Psoas muscle (tissue), 8 donors: ENCODE data around the gene PDP2. TPM values are rescaled to one million over a fixed set of nuclear protein-coding genes. Genes with fewer than 3 reads are reported as not detected.

ENCODE experiments used
- ATAC-seq, 4 donors: fragments of 200-7000 bp; cut with Tn5 transposase; one replicate each; pipeline ENCODE4 v1.9.1; 2020; ENCODE audit warnings: moderate library complexity in 3 of 4, mild to moderate bottlenecking in 2 of 4
- DNase-seq, 2 donors: peaks; one replicate each; pipeline ENCODE4 v3.0.0-alpha.2; 2020
- H3K27ac ChIP-seq: fragments of 200-600 bp; one replicate; pipeline ENCODE4 v1.8.0; 2022
- H3K27me3 ChIP-seq, 3 donors: fragments of 200-600 bp in 1 of 3; one replicate each; pipeline versions ENCODE4 v1.6.1 to v1.8.0; 2013 to 2022; ENCODE audit warnings: low read length in 2 of 3, mild to moderate bottlenecking in 2 of 3, moderate library complexity in 1 of 3; ENCODE audit not compliant: insufficient read depth in 3 of 3
- H3K36me3 ChIP-seq, 2 donors: fragments of 200-600 bp in 1 of 2; one replicate each; pipeline versions ENCODE4 v1.6.1 to v1.8.0; 2013 to 2022; ENCODE audit warnings: low read depth in 1 of 2, mild to moderate bottlenecking in 1 of 2, moderate library complexity in 1 of 2; ENCODE audit not compliant: insufficient read depth in 1 of 2
- H3K4me1 ChIP-seq: fragments of 200-600 bp; one replicate; pipeline ENCODE4 v1.8.0; 2022
- H3K4me3 ChIP-seq: fragments of 200-600 bp; one replicate; pipeline ENCODE4 v1.8.0; 2022; ENCODE audit warnings: mild to moderate bottlenecking
- H3K9me3 ChIP-seq: fragments of 200-600 bp; one replicate; pipeline ENCODE4 v1.8.0; 2022
- WGBS, 3 donors: extraction: QIAGEN DNeasy Blood & Tissue Kit; methylation state at CpG; one replicate each; pipeline versions ENCODE4 v1.1.6 to v1.1.7; 2013; 5-methylcytosine and 5-hydroxymethylcytosine counted together
- intact Hi-C, 2 donors: fragments of 100-400 bp; cut with DNase I; formaldehyde crosslinking; loops; one replicate each; pipeline versions ENCODE4 v1.11.0 to v1.14.2; 2022
- long read RNA-seq, 2 donors: library from polyadenylated mRNA; unstranded; transcript quantifications; one replicate each; pipeline ENCODE4 v2.0.0, GENCODE V29; 2021
- polyA plus RNA-seq, 3 donors: library from polyadenylated mRNA; stranded (reverse); fragments of 200-250 nt; gene quantifications; one replicate each; pipeline ENCODE4 v1.2.3, GENCODE V29; 2013
- total RNA-seq, 4 donors: library from RNA; stranded (reverse); fragmentation: NEBNext Ultra II Directional in 2 of 4; extraction: Animal tissue kit (Norgen Biotek cat#: 25700) in 2 of 4; gene quantifications; one replicate each; pipeline versions ENCODE4 v1.2.1 to v1.2.4, GENCODE V29; 2021 to 2023
- TF ChIP-seq, protein P1 (sequence below): fragments of 200-600 bp; IDR thresholded peaks from one replicate; pipeline ENCODE4 v1.8.0; 2022; ENCODE audit warnings: antibody characterized with exemption
- donor health status: healthy with polysubstance abuse.
- donor health status: DM: no; HTN: no; CAD: no; lungs with moderate emphysema.
- donor health status: Bipolar disorder and iron deficiency.
- donor health status: healthy.
- donor health status: DM: yes; HTN: yes; CAD: no.
- donor health status: DM: no; HTN: no; CAD: no.
- donor health status: DM: no; HTN: no; CAD: no.
- donor health status: DM: yes; HTN: yes; CAD: no.

The PDP2 gene, protein sequence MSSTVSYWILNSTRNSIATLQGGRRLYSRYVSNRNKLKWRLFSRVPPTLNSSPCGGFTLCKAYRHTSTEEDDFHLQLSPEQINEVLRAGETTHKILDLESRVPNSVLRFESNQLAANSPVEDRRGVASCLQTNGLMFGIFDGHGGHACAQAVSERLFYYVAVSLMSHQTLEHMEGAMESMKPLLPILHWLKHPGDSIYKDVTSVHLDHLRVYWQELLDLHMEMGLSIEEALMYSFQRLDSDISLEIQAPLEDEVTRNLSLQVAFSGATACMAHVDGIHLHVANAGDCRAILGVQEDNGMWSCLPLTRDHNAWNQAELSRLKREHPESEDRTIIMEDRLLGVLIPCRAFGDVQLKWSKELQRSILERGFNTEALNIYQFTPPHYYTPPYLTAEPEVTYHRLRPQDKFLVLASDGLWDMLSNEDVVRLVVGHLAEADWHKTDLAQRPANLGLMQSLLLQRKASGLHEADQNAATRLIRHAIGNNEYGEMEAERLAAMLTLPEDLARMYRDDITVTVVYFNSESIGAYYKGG
- total RNA-seq (1 to 10 TPM; 3.0 to 5.2 (median 4.3) TPM), polyA plus RNA-seq (1 to 10 TPM; 1.0 to 2.5 (median 2.0) TPM)
- long read RNA-seq, donor 1, result 0 reads
- long read RNA-seq, donor 2, full-length matches to known transcripts, result 5 of 7 reads
- long read RNA-seq, donor 2, partial matches to known transcripts, result 0 of 7 reads
- long read RNA-seq, donor 2, other reads (novel, unspliced or antisense), result 2 of 7 reads

DNA sequence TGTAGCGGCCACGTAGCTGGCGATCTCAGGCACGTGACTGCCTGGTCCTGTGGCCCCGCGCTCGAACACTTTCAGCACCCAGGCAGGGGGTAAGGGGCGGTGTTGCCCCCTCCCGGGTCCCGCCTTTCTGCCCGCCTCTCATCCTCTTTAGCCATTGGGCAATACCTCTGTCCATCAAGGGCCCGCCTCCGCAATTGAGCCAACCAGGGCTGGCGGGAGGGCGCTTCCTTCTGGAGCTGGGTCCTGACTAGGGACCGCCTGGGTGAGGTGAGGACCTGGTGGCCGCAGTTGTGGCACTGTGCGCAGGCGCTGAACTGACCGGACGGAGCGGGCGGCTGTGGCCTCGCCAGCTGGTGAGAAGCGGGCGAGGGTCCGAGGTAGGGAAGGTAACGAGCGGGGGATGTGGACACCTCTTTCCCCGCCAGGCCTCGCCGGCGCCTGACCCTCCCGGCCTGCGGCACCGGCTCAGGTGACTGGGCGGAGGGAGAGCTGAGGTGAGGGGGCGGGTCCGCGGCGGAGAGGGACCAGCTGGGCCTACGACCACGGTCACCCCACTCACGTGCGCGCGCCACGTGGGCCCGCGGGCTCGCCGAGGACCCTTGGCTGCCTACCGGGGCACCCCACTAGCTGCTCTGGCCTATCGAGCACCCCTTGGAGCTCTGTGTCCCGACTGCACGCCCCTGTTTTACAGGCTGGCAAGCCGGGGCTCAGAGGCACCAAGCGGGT, at the start of gene PDP2:
TSS of gene PDP2 (plus strand) at position 228 of the 726 bp plus-strand sequence. CDS start 3,770 bp downstream, outside the sequence.
- H3K36me3 ChIP-seq, result peaks cover 0 to 22% of the 10 kb centered on the region in 2 donors
- peak within 1 kb of the TSS; percentile 97 for H3K4me3 ChIP-seq
- H3K27me3 ChIP-seq, result no peaks in the 10 kb centered on the region
- no peaks in the 10 kb centered on the region for H3K4me1 ChIP-seq
- ATAC-seq (peak; percentile 96 to 98 (median 98)), DNase-seq (peak; percentile 93 to 96)
- peak within 1 kb of the TSS; percentile 79 for H3K27ac ChIP-seq
- intact Hi-C loops, result no loop called here
- H3K9me3 ChIP-seq, result no peaks in the 10 kb centered on the region
- TF ChIP-seq, protein P1, sequence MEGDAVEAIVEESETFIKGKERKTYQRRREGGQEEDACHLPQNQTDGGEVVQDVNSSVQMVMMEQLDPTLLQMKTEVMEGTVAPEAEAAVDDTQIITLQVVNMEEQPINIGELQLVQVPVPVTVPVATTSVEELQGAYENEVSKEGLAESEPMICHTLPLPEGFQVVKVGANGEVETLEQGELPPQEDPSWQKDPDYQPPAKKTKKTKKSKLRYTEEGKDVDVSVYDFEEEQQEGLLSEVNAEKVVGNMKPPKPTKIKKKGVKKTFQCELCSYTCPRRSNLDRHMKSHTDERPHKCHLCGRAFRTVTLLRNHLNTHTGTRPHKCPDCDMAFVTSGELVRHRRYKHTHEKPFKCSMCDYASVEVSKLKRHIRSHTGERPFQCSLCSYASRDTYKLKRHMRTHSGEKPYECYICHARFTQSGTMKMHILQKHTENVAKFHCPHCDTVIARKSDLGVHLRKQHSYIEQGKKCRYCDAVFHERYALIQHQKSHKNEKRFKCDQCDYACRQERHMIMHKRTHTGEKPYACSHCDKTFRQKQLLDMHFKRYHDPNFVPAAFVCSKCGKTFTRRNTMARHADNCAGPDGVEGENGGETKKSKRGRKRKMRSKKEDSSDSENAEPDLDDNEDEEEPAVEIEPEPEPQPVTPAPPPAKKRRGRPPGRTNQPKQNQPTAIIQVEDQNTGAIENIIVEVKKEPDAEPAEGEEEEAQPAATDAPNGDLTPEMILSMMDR, result no peak
- 0 to 1% (median 1%) methylated on average over 39 to 58 of the region's 58 CpGs for WGBS, 3 donors

DNA sequence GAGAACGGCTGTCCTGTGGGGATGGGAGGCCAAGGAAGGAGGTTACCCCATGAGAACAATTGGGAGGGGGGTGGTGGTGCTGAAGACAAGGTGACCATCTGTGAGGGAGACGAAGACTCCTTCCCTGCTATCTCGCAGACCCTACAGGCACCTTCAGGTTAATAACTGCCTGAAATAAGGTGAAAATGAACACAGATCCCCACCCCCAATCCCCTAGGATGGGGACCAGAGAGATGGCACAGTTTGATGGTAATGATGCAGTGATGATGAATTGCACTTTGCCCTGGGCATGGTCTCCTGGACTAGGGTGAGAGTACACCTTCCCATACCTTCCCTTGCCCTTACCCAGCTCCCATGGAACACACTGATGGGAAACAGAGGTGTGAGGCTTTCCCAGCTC, 48.1 kb upstream of the PDP2 start:
- H3K27ac ChIP-seq, result no peak overlapping the region
- peaks cover 2 to 15% of the 10 kb centered on the region in 2 donors for H3K36me3 ChIP-seq
- no peak overlapping the region for H3K4me3 ChIP-seq
- peaks cover 14% of the 10 kb centered on the region for H3K4me1 ChIP-seq
- DNase-seq (no peak), ATAC-seq (no peak)
- H3K27me3 ChIP-seq, result no peaks in the 10 kb centered on the region
- no peaks in the 10 kb centered on the region for H3K9me3 ChIP-seq
- WGBS, 3 donors, result 75 to 86% (median 81%) methylated on average over 3 of the region's 3 CpGs
- intact Hi-C loops, result no loop called here
- TF ChIP-seq, protein P1, result no peak

DNA sequence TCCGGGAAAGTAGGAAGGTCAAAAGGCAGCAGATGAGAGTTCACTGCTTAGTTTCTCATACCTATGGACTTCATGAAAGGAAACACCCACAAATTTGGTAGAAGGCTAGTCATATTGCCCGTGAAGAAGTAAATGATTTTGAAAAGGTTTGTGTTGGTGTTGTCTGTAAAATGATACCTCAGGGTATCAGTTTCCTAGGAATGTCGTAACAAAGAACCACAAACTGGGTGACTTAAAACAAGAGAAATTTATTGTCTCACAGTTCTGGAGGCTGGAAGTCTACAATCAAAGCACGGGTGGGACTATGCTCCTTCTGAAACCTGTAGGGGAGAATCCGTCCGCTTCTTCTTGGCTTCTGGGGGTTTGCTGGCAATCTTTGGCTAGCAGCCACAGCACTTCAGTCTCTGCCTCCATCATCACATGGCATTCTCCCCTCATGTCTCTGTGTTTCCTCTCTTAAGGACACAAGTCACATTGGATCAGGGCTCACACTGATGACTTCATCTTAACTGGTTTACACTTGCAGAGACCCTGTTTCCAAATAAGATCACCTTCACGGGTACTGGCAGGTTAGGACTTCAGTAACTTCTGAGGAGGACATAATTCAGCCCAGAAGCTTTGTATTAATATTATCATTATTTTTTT, 47.5 kb upstream of the PDP2 start:
- Histone ChIP-seq H3K36me3 (peaks cover 0 to 10% of the 10 kb centered on the region in 2 donors), H3K27me3 (no peaks in the 10 kb centered on the region), H3K27ac (no peak overlapping the region), H3K9me3 (no peaks in the 10 kb centered on the region), H3K4me1 (peaks cover 14% of the 10 kb centered on the region), H3K4me3 (no peak overlapping the region)
- intact Hi-C loops, result no loop called here
- no peak for DNase-seq
- 57 to 62% (median 59%) methylated on average over 7 of the region's 7 CpGs for WGBS, 3 donors
- TF ChIP-seq, protein P1, result no peak
- no peak for ATAC-seq

DNA sequence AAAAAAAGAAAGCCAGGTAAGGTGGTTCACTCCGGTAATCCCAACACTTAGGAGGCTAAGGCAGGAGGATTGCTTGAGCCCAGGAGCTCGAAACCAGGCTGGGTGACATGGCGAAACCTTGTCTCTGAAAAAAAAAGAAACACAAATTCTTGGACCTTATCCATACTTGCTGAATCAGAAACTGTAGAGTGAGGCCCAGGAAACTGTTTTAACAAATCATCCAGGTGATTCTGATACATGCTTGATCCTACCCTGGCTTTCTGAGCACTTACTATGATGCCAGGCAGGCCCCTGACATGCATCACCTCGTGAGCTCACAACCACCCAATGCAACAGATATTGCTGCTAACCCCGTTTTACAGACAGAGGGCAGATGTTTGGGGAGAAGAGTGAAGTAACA, 45.6 kb upstream of the PDP2 start:
- ATAC-seq (no peak), DNase-seq (no peak)
- Histone ChIP-seq H3K9me3 (peaks cover 4% of the 10 kb centered on the region), H3K27me3 (no peaks in the 10 kb centered on the region), H3K4me3 (no peak overlapping the region), H3K4me1 (peaks cover 3% of the 10 kb centered on the region), H3K36me3 (no peaks in the 10 kb centered on the region), H3K27ac (no peak overlapping the region)
- TF ChIP-seq, protein P1, result no peak
- WGBS, 3 donors, result 86 to 87% (median 86%) methylated on average over 5 of the region's 5 CpGs
- intact Hi-C loops, result no loop called here
